ENCODE results near the gene PHF1. TPM values are rescaled to one million over a fixed set of nuclear protein-coding genes. Genes with fewer than 3 reads are reported as not detected.
A peak's percentile ranks its signal among the peaks of the same experiment; 100 is the strongest.

The PHF1 gene
- total RNA-seq, 2 experiments from 2014 or later = 32.4 to 42.3 TPM

DNA sequence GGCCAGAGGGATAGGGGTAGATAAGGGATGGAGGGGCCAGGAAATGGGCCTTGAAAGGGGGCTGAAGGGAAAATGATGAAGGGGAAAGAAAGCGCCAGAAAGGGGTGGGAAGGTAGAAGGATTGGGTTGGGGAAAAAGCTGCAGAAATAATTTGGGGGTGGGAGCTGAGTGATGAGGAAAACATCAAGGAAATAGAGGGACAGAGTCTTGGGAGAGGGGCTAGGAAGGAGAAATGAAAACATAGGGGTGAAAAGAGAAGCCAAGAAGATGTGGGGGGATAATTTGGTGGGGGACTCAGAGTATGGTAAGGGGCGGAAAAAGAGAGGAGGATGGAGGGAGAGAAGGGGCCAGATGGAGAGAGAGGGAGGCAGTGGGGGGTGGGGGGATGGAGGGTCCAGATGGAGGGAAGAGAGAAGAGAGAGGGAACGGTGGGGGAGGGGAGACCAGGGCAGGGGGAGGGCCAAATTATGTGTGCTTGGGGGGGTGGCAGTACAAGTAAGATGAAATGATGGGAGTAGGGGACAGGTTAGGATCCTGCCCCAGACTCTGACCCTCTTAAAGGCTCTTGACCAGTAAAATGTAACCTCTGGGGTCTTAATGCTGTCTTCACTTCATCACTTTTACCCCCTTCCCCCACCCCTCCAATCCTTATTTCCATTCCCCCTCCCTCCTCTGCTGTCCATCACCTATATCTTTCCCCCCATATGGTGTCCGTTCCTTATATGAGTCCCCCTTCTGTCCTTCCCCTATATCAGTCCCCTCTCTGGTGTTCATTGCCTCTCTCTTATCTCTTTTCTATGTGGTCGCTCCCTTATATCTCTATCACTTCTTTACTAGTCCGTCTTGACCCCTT, 9.9 kb downstream of the PHF1 start:
- H3K9me3 Mint-ChIP-seq = no peaks in the 10 kb centered on the region
- POLR2A ChIA-PET = no interaction called here
- no peaks in the 10 kb centered on the region for H3K27me3 Mint-ChIP-seq
- intact Hi-C loops (cut with micrococcal nuclease) = no loop called here
- peaks cover 23% of the 10 kb centered on the region for H3K36me3 Mint-ChIP-seq
- DNase-seq = no peak
- H3K4me3 Mint-ChIP-seq = peak overlapping the region; percentile 51
- H3K4me1 Mint-ChIP-seq (ENCODE audit: low read depth) = peaks cover 51% of the 10 kb centered on the region
- no peak overlapping the region for H3K27ac Mint-ChIP-seq
- CTCF ChIA-PET = no interaction called here

DNA sequence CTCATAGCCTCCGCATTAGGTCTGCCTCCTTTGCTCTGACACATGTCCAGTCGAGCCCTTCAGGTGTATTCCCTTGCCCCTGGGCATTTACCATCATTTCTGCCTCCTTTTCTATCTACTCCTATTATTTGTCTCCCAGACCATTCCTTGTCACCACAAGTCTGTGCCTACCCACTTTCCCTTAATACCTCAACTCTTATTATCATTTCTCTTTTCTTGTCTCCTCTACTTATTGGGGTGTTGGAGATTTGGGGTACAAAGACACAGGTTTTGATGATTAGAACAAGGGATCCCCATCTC, 10.5 kb downstream of the PHF1 start:
- H3K27me3 Mint-ChIP-seq = no peaks in the 10 kb centered on the region
- peaks cover 19% of the 10 kb centered on the region for H3K36me3 Mint-ChIP-seq
- POLR2A ChIA-PET = no interaction called here

DNA sequence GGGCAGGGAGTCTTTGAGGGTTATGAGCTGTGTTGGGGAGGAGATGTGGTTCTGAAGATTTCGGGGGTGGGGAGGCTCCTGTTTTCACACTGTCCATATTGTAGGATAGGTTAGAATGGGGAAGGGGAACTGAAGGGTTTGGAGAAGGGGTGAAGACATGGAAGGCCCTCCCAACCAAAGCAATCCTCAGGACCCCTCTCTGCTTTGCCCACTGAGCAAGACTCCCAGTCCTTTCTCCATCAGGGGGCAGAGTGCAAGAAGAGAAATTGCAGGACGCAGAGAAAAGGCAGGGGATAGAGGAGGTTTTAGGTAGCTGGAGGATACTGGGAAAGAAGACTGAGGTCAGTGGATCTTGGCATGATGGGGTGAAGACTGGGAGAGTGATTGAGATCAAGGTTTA, 13.0 kb downstream of the PHF1 start:
- H3K4me1 Mint-ChIP-seq (ENCODE audit: low read depth) = peaks cover 45% of the 10 kb centered on the region
- intact Hi-C loops (cut with micrococcal nuclease) = no loop called here
- ChIA-PET CTCF (interaction anchor here (1.0 kb wide), 1 partner anchor 12 kb away, joined by 3 read pairs; no protein-coding TSS in a partner anchor), POLR2A (no interaction called here)
- H3K4me3 Mint-ChIP-seq = peak overlapping the region; percentile 83
- no peak for DNase-seq
- no peaks in the 10 kb centered on the region for H3K27me3 Mint-ChIP-seq
- no peaks in the 10 kb centered on the region for H3K9me3 Mint-ChIP-seq
- peaks cover 7% of the 10 kb centered on the region for H3K36me3 Mint-ChIP-seq
- H3K27ac Mint-ChIP-seq = peak overlapping the region; percentile 89

More for the DNA sequence above, 10.5 kb downstream of the PHF1 start:
- Mint-ChIP-seq H3K4me3 (peak overlapping the region; percentile 23), H3K27ac (no peak overlapping the region), H3K9me3 (no peaks in the 10 kb centered on the region), H3K4me1 (ENCODE audit: low read depth) (peaks cover 46% of the 10 kb centered on the region)
- no peak for DNase-seq
- intact Hi-C loops (cut with micrococcal nuclease) = no loop called here
- CTCF ChIA-PET = no interaction called here

DNA sequence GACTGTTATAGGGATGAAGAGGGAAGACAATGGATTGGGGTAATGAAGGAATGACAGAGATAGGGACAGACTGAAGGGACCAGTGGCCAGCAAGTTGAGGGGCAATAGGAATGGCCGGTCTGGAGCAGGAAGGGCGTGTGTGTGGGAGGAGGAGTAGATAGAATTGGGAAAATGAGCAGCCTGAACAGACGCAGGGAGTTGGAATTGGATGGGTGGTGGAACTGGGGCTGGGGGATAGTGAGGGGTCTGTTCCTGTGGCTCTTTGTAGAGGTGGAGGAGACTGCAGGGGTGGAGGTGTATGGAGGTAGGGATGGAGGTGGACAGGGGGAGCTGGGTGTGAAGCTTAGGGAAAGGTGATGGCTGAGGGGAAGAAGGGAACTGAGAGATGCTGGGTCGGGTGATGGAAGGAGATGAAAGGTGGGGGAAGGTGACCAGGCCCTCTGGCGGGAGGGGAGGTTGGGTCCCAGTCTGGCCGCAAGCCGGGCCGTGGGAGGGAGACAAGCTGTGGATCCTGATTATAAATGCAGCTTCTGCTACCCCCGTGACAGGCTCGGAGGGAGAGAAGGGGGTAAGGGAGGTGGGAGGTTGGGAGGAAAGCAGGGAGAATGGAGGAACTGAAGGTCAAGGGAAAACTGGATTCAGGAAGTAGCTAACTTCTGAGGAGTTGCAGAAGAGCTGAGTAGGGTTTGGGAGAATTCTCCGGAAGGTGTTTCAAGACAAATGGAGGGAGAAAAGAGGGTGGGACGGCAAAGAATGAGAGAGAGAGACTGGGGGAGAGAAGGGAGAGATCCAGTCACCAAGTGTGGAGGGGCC, 14.2 kb downstream of the PHF1 start:
- Mint-ChIP-seq H3K4me1 (ENCODE audit: low read depth) (peaks cover 47% of the 10 kb centered on the region), H3K27ac (peak overlapping the region; percentile 89), H3K4me3 (peak overlapping the region; percentile 83), H3K9me3 (no peaks in the 10 kb centered on the region), H3K36me3 (peaks cover 7% of the 10 kb centered on the region), H3K27me3 (no peaks in the 10 kb centered on the region)
- intact Hi-C loops (cut with micrococcal nuclease) = loop anchor here (1.0 kb wide), 1 partner anchor 15 kb away; no protein-coding TSS in a partner anchor
- ChIA-PET POLR2A (interaction anchor here (1.4 to 2.7 kb wide), 5 partner anchors 8 to 146 kb away, joined by 4 to 24 read pairs (median 6); partner anchors contain the start of genes CUTA, KIFC1, ZBTB22 and ZBTB9), CTCF (interaction anchor here (1.0 to 2.0 kb wide), 11 partner anchors 8 to 176 kb away, joined by 3 to 21 read pairs (median 5); partner anchors contain the start of genes B3GALT4, KIFC1 and ZBTB9)
- DNase-seq = no peak

DNA sequence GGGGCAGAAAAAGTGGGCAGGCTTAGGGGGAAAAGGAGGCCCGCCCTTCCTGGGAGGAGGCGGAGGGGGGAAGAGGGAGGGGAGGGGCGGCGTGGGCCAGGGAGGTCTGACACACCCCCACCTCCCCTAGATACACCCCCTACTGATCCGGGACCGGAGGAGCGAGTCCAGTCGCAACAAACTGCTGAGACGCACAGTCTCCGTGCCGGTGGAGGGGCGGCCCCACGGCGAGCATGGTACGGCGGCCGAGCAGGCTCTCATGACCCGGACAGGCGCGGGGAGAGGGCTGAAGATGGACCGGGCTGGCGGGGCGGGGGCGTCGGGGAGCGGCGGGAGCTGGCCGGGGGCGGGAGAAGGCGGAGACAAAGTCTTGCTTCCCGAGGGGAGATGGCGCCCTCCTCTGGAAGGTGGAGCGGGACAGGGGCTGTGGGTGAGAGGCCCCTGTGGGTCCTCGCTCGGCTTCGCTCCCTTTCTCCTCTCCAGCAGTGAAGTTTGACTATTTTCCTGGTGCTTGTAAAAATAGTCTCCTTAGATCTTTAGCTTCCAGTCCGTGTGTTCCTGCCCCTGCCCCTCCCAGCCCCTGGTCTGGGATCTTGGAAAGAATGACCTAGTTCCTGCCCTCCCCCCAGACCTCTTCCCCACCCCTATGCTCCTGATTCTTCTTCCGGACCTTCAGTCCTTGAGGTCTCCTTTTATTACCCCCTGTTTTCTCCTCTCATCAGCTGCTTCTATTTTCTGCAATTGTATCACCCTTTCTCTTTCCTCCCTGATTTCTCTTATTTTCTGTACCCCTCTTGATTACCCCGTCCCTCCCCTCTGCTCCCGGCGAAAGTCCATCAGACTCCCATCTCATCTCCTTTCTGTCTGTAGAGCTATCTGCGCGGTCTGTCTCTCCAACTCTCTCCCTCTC, 15.1 kb downstream of the PHF1 start:
- peaks cover 56% of the 10 kb centered on the region for H3K4me1 Mint-ChIP-seq (ENCODE audit: low read depth)
- H3K9me3 Mint-ChIP-seq = no peaks in the 10 kb centered on the region
- ChIA-PET POLR2A (interaction anchor here (0.8 to 2.7 kb wide), 6 partner anchors 9 to 196 kb away, joined by 3 to 24 read pairs (median 5); partner anchors contain the start of genes CUTA, KIFC1, ZBTB22 and ZBTB9), CTCF (interaction anchor here (0.6 to 2.0 kb wide), 15 partner anchors 9 to 177 kb away, joined by 3 to 21 read pairs (median 4); partner anchors contain the start of genes B3GALT4, KIFC1 and ZBTB9)
- peak overlapping the region; percentile 89 for H3K27ac Mint-ChIP-seq
- H3K27me3 Mint-ChIP-seq = no peaks in the 10 kb centered on the region
- peak; percentile 93 for DNase-seq
- intact Hi-C loops (cut with micrococcal nuclease) = loop anchor here (1.0 kb wide), 3 partner anchors 8 to 35 kb away; partner anchors contain the start of genes CUTA and KIFC1
- peak overlapping the region; percentile 83 for H3K4me3 Mint-ChIP-seq
- H3K36me3 Mint-ChIP-seq = peaks cover 7% of the 10 kb centered on the region

DNA sequence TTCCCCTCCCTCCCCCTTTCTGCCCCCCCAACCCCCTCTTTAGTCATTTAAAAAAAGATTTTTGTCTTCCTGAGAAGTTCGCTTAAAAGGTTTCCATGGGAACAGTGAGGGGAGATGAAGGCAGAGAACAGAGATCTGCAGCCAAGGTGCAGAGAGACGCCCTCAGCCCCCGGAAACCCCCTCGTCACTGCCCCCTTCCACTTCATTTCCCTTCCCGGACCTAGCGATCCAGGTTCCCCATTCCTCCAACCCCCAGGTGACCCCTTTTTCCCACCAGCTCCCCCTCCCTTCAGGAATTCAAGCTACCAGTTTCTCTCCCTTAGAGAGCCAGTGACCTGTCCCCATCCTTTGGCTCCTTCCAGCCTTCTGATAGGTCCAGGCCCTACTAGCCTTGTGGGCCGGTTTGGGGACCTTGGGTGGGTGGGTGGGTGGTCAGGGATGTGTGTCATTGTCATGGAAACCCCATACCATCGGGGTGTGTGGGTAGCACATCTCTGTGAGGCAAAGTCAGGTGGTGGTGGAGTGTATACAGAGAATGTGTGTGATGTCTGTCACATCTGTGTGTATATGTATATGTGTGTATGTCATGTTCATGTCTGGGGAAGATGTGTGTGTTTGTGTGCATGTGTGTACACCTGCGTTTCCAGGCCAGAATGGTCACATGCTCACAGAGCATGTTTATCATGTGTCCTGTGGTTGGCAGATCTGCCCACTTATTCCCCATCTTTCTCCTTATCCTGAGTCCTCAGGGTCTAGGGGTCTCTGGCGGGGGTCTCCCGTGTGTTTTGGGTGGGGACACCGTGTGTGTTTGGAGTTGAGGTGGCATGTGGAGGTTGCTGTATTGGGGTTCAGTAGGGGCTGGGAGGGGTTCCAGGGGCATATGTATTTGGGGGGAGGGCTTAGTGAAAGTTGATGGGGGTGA, 16.0 kb downstream of the PHF1 start:
- peak; percentile 44 for DNase-seq
- peaks cover 7% of the 10 kb centered on the region for H3K36me3 Mint-ChIP-seq
- POLR2A ChIA-PET = interaction anchor here (0.8 to 2.7 kb wide), 6 partner anchors 10 to 195 kb away, joined by 3 to 24 read pairs (median 5); partner anchors contain the start of genes CUTA, KIFC1, ZBTB22 and ZBTB9

DNA sequence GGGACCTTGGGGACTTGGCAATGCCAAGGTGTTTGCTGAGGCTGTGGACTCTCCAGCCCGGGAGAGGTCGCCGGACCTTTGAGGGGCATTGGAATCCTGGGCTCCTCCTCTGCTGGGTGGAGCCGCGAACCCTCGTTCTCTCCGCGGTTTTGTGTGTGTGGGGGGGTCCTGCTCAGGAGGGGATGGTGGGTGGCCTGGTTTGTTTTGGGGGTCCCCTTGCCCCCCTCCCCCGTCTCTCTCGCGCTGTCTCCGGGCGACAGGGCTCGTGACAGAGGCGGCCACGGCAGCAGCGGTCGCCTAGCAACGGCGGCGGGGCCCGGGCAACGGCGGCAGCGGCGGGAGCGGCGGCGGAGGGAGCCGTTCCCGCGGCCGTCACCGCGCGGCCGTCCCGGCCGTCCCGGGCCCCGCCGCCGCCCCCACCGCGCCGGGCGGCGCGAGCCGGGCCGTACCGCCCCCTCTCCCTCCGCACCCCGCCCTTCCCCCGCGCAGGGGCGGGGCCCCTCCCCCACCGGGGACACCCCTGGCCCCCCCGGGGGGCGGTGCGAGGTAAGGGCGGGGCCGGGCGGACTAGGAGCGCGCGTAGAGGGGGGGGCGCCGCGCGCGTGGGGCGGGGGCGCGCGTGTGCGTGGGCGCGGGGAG, 16.9 kb downstream of the PHF1 start:
- Mint-ChIP-seq H3K9me3 (no peaks in the 10 kb centered on the region), H3K27me3 (no peaks in the 10 kb centered on the region), H3K4me1 (ENCODE audit: low read depth) (peaks cover 63% of the 10 kb centered on the region), H3K4me3 (peak overlapping the region; percentile 83), H3K36me3 (peaks cover 8% of the 10 kb centered on the region), H3K27ac (peak overlapping the region; percentile 89)
- POLR2A ChIA-PET = interaction anchor here (1.8 kb wide), 1 partner anchor 35 kb away, joined by 7 read pairs; the partner anchor contains the start of gene KIFC1
- DNase-seq = peak; percentile 65
- intact Hi-C loops (cut with micrococcal nuclease) = no loop called here
- CTCF ChIA-PET = no interaction called here

More for the DNA sequence above, 16.0 kb downstream of the PHF1 start:
- Mint-ChIP-seq H3K4me1 (ENCODE audit: low read depth) (peaks cover 56% of the 10 kb centered on the region), H3K27me3 (no peaks in the 10 kb centered on the region), H3K4me3 (peak overlapping the region; percentile 83), H3K27ac (peak overlapping the region; percentile 89), H3K9me3 (no peaks in the 10 kb centered on the region)
- CTCF ChIA-PET = interaction anchor here (0.6 to 2.0 kb wide), 12 partner anchors 10 to 155 kb away, joined by 3 to 21 read pairs (median 6); partner anchors contain the start of genes B3GALT4, KIFC1, VPS52 and ZBTB9
- intact Hi-C loops (cut with micrococcal nuclease) = loop anchor here (1.0 kb wide), 2 partner anchors 9 to 36 kb away; partner anchors contain the start of genes CUTA and KIFC1

DNA sequence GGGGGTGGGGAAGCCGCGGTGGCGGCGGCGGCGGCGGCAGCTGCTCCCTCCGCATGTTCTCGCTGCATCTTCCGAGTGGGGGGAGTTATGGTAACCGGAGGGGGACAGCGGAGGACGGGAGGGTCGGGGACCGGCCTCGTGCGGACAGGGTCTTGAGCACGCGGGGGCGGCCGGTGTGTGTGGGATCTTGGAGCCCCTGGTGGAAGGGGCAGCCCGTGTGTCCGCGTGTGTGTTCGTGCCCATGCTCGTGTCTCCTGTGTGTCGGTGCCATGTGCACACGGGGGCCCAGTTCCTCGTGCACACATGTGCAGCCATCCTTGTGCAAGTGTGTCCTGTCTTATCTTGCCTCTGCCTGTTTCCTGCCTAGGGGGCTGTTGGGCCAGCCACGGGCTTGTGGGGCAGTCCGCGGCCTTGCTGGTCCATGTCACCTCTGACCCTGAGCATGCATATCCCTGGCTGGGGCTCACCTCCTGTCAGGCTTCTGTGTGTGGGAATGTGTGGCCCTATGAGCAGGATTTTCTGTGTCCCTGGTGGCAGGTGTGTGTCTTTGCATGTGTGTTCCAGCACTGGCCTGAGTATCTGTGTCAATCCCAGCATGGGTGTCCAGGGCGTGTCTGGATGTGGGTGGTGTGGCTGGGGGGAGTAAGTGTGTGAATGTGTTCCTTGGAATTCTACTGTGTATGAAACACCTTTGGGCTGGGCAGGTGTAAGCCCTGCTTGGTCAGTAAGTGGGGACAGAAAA, 17.6 kb downstream of the PHF1 start:
- peak; percentile 57 for DNase-seq
- intact Hi-C loops (cut with micrococcal nuclease) = no loop called here
- POLR2A ChIA-PET = interaction anchor here (0.7 to 2.9 kb wide), 6 partner anchors 9 to 575 kb away, joined by 3 to 13 read pairs (median 4); partner anchors contain the start of genes KIFC1, TAP1 and ZBTB9
- peaks cover 9% of the 10 kb centered on the region for H3K36me3 Mint-ChIP-seq
- no peaks in the 10 kb centered on the region for H3K9me3 Mint-ChIP-seq
- peaks cover 68% of the 10 kb centered on the region for H3K4me1 Mint-ChIP-seq (ENCODE audit: low read depth)
- H3K27me3 Mint-ChIP-seq = no peaks in the 10 kb centered on the region
- CTCF ChIA-PET = interaction anchor here (0.9 to 2.7 kb wide), 5 partner anchors 10 to 38 kb away, joined by 3 to 9 read pairs (median 4); partner anchors contain the start of genes CUTA and ZBTB9
- peak overlapping the region; percentile 82 for H3K4me3 Mint-ChIP-seq
- peak overlapping the region; percentile 87 for H3K27ac Mint-ChIP-seq

DNA sequence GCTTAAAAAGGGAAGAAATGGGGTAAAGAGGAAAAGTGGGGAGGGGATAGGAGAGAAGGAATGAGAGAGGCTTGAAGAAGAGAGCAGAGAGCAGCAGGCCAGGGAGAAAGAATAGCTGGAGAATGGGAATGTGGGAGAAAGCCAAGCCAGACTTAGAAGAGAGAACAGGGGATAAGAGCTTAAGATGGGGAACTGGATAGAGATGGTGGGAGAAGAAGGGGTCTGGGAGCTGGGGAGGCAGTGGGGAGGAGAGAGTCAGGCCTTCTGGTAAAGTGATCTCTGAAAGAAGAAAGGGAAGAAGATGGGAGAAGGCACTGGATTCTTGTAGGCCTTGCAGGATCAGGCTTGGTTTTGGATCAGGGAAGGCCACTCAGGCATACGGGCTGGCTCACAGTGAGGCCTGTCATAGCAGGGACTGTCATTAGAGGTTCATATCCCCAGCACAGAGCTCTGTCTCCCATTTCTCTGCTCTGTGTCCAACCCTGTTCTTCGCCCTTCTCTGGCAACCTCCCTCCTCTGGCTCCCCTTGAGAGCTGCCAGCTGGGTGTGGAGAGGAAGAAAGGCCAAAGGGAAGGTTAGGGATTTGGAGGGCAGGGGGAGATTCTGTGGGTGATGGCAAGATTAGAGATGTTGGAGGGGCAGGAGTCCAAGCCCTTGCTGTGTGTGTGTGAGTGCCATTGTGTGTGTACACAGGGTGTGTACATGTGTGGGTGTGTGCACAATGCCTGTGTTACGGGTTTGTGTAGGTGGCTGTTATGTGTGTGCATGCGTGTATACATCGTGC, 18.3 kb downstream of the PHF1 start:
- Mint-ChIP-seq H3K27ac (peak overlapping the region; percentile 87), H3K36me3 (peaks cover 7% of the 10 kb centered on the region), H3K4me3 (peak overlapping the region; percentile 82), H3K4me1 (ENCODE audit: low read depth) (peaks cover 66% of the 10 kb centered on the region), H3K9me3 (no peaks in the 10 kb centered on the region), H3K27me3 (no peaks in the 10 kb centered on the region)
- DNase-seq = no peak
- intact Hi-C loops (cut with micrococcal nuclease) = no loop called here
- CTCF ChIA-PET = interaction anchor here (0.6 to 2.7 kb wide), 7 partner anchors 11 to 153 kb away, joined by 3 to 9 read pairs (median 3); partner anchors contain the start of genes CUTA and ZBTB9
- POLR2A ChIA-PET = interaction anchor here (0.7 to 2.9 kb wide), 6 partner anchors 10 to 576 kb away, joined by 3 to 13 read pairs (median 4); partner anchors contain the start of genes KIFC1, TAP1 and ZBTB9
